ENCODE data around the gene ADAM23.

Gene ADAM23

DNA sequence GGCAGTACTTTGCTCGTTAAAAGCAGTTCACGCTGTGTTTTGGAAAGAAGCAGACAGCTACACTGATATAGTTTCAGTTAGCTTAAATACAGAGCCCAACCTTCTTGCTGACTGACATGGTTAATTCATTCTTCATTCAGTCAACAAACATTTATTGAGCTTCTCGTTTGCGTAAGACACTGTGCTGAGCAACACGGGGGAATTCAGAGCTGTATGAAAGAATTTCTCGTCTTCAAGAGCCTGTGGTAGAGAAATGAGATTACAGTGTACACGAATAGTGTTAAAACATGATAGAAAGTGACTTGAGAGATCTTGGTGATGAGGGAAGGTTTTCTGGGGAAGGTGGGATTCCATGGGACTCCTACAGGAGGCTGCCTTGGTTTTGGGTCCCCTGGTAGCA, 44.7 kb downstream of the ADAM23 start:
- no peak overlapping the region for H3K4me2 ChIP-seq (ENCODE audit: low read length)
- no peak overlapping the region for H3K27ac ChIP-seq (ENCODE audit: low read depth, low read length, poor library complexity, severe bottlenecking)
- no peak overlapping the region for H3K4me3 ChIP-seq (ENCODE audit: low read depth, low read length, poor library complexity, severe bottlenecking)
- H3K4me1 ChIP-seq (ENCODE audit: insufficient read depth, low read length, severe bottlenecking) = no peaks in the 10 kb centered on the region
- H3K36me3 ChIP-seq (ENCODE audit: insufficient read depth, low read length) = no peaks in the 10 kb centered on the region
- no peak overlapping the region for H3K9ac ChIP-seq (ENCODE audit: low read length)
- TF ChIP-seq, protein P1, sequence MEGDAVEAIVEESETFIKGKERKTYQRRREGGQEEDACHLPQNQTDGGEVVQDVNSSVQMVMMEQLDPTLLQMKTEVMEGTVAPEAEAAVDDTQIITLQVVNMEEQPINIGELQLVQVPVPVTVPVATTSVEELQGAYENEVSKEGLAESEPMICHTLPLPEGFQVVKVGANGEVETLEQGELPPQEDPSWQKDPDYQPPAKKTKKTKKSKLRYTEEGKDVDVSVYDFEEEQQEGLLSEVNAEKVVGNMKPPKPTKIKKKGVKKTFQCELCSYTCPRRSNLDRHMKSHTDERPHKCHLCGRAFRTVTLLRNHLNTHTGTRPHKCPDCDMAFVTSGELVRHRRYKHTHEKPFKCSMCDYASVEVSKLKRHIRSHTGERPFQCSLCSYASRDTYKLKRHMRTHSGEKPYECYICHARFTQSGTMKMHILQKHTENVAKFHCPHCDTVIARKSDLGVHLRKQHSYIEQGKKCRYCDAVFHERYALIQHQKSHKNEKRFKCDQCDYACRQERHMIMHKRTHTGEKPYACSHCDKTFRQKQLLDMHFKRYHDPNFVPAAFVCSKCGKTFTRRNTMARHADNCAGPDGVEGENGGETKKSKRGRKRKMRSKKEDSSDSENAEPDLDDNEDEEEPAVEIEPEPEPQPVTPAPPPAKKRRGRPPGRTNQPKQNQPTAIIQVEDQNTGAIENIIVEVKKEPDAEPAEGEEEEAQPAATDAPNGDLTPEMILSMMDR (IDR thresholded peaks at IDR 0.05; ENCODE audit: low read length) = no peak
- no peaks in the 10 kb centered on the region for H3F3A ChIP-seq (ENCODE audit: insufficient read depth, low read length)
- H3K79me2 ChIP-seq (ENCODE audit: insufficient read depth, low read length) = no peaks in the 10 kb centered on the region
- H2AFZ ChIP-seq (ENCODE audit: low read length) = no peak overlapping the region
- no peaks in the 10 kb centered on the region for H3K9me2 ChIP-seq (ENCODE audit: low read depth, low read length)
- no peaks in the 10 kb centered on the region for H3K27me3 ChIP-seq (ENCODE audit: insufficient read depth, low read length)
- no peaks in the 10 kb centered on the region for H4K20me1 ChIP-seq (ENCODE audit: insufficient read depth, low read length)
- H3K9me3 ChIP-seq (ENCODE audit: low read length) = no peaks in the 10 kb centered on the region

DNA sequence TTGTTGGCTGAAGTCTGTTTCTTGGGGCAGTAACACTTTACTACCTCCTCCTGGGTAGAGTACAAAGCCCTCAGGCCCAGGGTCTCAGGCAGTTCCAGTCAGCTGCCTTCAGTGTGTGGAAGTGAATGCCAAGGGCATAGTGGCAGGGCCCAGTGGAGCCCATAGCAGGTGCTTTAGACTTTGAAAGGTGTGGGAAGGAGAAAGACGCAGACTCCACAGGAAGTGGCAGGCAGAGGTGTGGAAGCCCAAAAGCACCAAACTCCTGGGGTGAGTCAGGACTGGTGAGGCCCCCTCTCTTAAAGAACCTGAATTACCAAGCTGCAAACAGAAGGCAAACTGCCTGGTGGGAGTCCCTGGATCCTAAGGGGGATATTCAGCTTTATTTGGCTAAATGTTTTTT, 45.3 kb downstream of the ADAM23 start:
- Histone ChIP-seq H3K9me3 (ENCODE audit: low read length) (no peaks in the 10 kb centered on the region), H3K27me3 (ENCODE audit: insufficient read depth, low read length) (no peaks in the 10 kb centered on the region), H3K4me1 (ENCODE audit: insufficient read depth, low read length, severe bottlenecking) (no peaks in the 10 kb centered on the region), H2AFZ (ENCODE audit: low read length) (no peak overlapping the region), H3K27ac (ENCODE audit: low read depth, low read length, poor library complexity, severe bottlenecking) (no peak overlapping the region), H3K79me2 (ENCODE audit: insufficient read depth, low read length) (no peaks in the 10 kb centered on the region), H3F3A (ENCODE audit: insufficient read depth, low read length) (no peaks in the 10 kb centered on the region), H4K20me1 (ENCODE audit: insufficient read depth, low read length) (no peaks in the 10 kb centered on the region), H3K9ac (ENCODE audit: low read length) (no peak overlapping the region), H3K4me3 (ENCODE audit: low read depth, low read length, poor library complexity, severe bottlenecking) (no peak overlapping the region), H3K36me3 (ENCODE audit: insufficient read depth, low read length) (no peaks in the 10 kb centered on the region), H3K9me2 (ENCODE audit: low read depth, low read length) (no peaks in the 10 kb centered on the region), H3K4me2 (ENCODE audit: low read length) (no peak overlapping the region)
- TF ChIP-seq EZH2 (IDR thresholded peaks at IDR 0.05; ENCODE audit: borderline replicate concordance, low read length) = no peak
- TF ChIP-seq, protein P1 (IDR thresholded peaks at IDR 0.05; ENCODE audit: low read length) = no peak

DNA sequence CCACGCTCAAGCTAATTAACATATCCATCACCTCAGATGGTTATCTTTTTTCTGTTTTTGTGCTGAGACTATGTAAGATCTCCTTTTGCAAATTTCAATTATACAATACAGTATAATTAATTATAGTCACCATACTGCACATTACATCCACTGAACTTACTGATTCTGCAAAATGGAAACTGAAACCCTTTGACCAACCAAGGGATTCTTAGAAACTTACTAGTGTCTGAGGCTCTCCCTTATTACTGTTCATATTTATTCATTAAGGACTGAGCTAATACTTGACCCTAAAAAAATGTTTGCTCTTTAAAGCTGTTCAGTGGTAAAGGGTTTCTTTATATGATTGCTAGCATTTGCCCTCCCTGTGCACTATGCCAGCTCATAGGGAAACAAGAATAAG, 50.7 kb downstream of the ADAM23 start:
- Histone ChIP-seq H4K20me1 (ENCODE audit: insufficient read depth, low read length) (no peaks in the 10 kb centered on the region), H3K9ac (ENCODE audit: low read length) (no peak overlapping the region)
- no peak for TF ChIP-seq EZH2 (IDR thresholded peaks at IDR 0.05; ENCODE audit: borderline replicate concordance, low read length)
- TF ChIP-seq, protein P1 (IDR thresholded peaks at IDR 0.05; ENCODE audit: low read length) = no peak

More for the DNA sequence above, 50.7 kb downstream of the ADAM23 start:
- Histone ChIP-seq H3K79me2 (ENCODE audit: insufficient read depth, low read length) (no peaks in the 10 kb centered on the region), H3F3A (ENCODE audit: insufficient read depth, low read length) (no peaks in the 10 kb centered on the region), H2AFZ (ENCODE audit: low read length) (no peak overlapping the region), H3K27ac (ENCODE audit: low read depth, low read length, poor library complexity, severe bottlenecking) (no peak overlapping the region), H3K9me2 (ENCODE audit: low read depth, low read length) (no peaks in the 10 kb centered on the region), H3K36me3 (ENCODE audit: insufficient read depth, low read length) (no peaks in the 10 kb centered on the region), H3K4me2 (ENCODE audit: low read length) (no peak overlapping the region), H3K27me3 (ENCODE audit: insufficient read depth, low read length) (no peaks in the 10 kb centered on the region), H3K9me3 (ENCODE audit: low read length) (no peaks in the 10 kb centered on the region), H3K4me3 (ENCODE audit: low read depth, low read length, poor library complexity, severe bottlenecking) (no peak overlapping the region), H3K4me1 (ENCODE audit: insufficient read depth, low read length, severe bottlenecking) (no peaks in the 10 kb centered on the region)
